Measurements from ENCODE around the gene YRDC.

GRCh38 chr1:37831109-37831508, 23.1 kb upstream of the YRDC start:
- TF ChIP-seq EZH2 (IDR thresholded peaks at IDR 0.05; ENCODE audit: low read depth, unreplicated experiment) = no peak
- no peak for TF ChIP-seq CTCF (conservative IDR thresholded peaks at IDR 0.05; ENCODE audit: low read depth in 2 of 2)
- TF ChIP-seq CREB1 (CRISPR knock-in tag; IDR thresholded peaks at IDR 0.05; ENCODE audit: low read depth) = no peak
- TF ChIP-seq POLR2AphosphoS5 (IDR thresholded peaks at IDR 0.05; ENCODE audit: low read depth) = no peak
- no peak for TF ChIP-seq REST (IDR thresholded peaks at IDR 0.05; ENCODE audit: unreplicated experiment)
- no peak for TF ChIP-seq EZH2phosphoT487 (IDR thresholded peaks at IDR 0.05; ENCODE audit: unreplicated experiment)
- TF ChIP-seq JUNB (IDR thresholded peaks at IDR 0.05; ENCODE audit: unreplicated experiment) = no peak
- no peak for TF ChIP-seq ZNF114 (CRISPR knock-in tag; IDR thresholded peaks at IDR 0.05)
- no peak for TF ChIP-seq STAT1 (IDR thresholded peaks at IDR 0.05; ENCODE audit: unreplicated experiment)
- TF ChIP-seq, protein P1, sequence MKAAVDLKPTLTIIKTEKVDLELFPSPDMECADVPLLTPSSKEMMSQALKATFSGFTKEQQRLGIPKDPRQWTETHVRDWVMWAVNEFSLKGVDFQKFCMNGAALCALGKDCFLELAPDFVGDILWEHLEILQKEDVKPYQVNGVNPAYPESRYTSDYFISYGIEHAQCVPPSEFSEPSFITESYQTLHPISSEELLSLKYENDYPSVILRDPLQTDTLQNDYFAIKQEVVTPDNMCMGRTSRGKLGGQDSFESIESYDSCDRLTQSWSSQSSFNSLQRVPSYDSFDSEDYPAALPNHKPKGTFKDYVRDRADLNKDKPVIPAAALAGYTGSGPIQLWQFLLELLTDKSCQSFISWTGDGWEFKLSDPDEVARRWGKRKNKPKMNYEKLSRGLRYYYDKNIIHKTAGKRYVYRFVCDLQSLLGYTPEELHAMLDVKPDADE (IDR thresholded peaks at IDR 0.05) = no peak
- no peak for TF ChIP-seq NANOG (IDR thresholded peaks at IDR 0.05; ENCODE audit: borderline replicate concordance)
- TF ChIP-seq ZNF331 (CRISPR knock-in tag; IDR thresholded peaks at IDR 0.05; ENCODE audit: low read depth) = no peak
- TF ChIP-seq, protein P2, sequence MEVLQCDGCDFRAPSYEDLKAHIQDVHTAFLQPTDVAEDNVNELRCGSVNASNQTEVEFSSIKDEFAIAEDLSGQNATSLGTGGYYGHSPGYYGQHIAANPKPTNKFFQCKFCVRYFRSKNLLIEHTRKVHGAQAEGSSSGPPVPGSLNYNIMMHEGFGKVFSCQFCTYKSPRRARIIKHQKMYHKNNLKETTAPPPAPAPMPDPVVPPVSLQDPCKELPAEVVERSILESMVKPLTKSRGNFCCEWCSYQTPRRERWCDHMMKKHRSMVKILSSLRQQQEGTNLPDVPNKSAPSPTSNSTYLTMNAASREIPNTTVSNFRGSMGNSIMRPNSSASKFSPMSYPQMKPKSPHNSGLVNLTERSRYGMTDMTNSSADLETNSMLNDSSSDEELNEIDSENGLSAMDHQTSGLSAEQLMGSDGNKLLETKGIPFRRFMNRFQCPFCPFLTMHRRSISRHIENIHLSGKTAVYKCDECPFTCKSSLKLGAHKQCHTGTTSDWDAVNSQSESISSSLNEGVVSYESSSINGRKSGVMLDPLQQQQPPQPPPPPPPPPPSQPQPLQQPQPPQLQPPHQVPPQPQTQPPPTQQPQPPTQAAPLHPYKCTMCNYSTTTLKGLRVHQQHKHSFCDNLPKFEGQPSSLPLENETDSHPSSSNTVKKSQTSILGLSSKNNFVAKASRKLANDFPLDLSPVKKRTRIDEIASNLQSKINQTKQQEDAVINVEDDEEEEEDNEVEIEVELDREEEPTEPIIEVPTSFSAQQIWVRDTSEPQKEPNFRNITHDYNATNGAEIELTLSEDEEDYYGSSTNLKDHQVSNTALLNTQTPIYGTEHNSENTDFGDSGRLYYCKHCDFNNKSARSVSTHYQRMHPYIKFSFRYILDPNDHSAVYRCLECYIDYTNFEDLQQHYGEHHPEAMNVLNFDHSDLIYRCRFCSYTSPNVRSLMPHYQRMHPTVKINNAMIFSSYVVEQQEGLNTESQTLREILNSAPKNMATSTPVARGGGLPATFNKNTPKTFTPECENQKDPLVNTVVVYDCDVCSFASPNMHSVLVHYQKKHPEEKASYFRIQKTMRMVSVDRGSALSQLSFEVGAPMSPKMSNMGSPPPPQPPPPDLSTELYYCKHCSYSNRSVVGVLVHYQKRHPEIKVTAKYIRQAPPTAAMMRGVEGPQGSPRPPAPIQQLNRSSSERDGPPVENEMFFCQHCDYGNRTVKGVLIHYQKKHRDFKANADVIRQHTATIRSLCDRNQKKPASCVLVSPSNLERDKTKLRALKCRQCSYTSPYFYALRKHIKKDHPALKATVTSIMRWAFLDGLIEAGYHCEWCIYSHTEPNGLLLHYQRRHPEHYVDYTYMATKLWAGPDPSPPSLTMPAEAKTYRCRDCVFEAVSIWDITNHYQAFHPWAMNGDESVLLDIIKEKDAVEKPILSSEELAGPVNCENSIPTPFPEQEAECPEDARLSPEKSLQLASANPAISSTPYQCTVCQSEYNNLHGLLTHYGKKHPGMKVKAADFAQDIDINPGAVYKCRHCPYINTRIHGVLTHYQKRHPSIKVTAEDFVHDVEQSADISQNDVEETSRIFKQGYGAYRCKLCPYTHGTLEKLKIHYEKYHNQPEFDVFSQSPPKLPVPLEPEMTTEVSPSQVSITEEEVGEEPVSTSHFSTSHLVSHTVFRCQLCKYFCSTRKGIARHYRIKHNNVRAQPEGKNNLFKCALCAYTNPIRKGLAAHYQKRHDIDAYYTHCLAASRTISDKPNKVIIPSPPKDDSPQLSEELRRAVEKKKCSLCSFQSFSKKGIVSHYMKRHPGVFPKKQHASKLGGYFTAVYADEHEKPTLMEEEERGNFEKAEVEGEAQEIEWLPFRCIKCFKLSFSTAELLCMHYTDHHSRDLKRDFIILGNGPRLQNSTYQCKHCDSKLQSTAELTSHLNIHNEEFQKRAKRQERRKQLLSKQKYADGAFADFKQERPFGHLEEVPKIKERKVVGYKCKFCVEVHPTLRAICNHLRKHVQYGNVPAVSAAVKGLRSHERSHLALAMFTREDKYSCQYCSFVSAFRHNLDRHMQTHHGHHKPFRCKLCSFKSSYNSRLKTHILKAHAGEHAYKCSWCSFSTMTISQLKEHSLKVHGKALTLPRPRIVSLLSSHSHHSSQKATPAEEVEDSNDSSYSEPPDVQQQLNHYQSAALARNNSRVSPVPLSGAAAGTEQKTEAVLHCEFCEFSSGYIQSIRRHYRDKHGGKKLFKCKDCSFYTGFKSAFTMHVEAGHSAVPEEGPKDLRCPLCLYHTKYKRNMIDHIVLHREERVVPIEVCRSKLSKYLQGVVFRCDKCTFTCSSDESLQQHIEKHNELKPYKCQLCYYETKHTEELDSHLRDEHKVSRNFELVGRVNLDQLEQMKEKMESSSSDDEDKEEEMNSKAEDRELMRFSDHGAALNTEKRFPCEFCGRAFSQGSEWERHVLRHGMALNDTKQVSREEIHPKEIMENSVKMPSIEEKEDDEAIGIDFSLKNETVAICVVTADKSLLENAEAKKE (CRISPR knock-in tag; IDR thresholded peaks at IDR 0.05) = no peak
